HG03354 (cell line): Measurements from ENCODE around the gene HPS5.
A peak's percentile ranks its signal among the peaks of the same experiment; 100 is the strongest.

Experiments
- ATAC-seq: cut with Tn5 transposase; IDR thresholded peaks from one replicate; pipeline ENCODE4 v1.9.1; 2021; ENCODE audit warnings: mild to moderate bottlenecking; ENCODE audit not compliant: unreplicated experiment, poor library complexity, severe bottlenecking

HPS5 gene

DNA sequence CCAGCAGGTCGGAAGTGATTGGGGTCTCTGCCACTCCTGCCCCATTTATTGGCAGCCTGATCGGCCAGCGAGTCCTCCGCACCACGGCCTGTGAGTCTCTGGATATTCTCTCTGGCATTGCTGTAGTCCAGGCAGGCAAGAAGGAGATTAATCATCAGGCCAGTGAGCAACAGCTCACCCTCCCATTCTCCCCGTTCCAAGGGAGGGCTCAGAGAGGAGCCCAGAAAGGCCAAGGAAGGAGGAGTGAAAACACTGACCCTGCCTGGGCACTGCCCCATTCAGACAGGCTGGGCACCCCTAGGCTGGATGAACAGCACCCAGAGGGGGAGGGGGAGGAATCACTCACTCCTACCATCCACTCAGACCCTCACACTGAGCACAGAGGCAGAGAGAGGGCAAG is 76.5 kb downstream of the HPS5 start:
- no peak for ATAC-seq

DNA sequence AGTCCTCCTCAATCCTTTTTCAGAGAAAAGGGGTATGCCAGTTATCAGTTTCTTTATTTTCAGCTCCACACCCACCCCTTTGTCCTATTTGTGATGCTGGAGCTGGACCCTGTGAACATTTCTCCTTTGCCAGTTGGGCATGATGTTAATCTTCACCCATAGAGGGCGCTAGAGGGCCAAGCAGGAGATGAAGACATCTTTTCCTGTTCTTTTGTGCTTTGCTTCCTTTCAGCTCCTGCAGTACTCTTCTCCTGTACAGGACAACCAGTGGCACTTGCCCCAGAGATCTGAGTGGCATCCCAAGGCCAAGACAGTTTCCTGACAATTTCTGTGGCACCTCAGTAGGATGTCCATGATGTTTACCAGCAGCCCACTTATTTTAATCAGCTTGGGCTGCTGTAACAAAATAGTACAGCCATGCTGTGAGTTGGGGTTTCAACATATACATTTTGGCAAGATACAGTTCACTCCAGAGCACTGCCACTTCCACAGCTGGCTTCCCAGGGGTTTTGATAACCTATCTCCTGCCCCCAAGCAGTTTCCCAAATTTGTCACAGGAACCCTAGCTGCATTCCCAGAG is 78.1 kb downstream of the HPS5 start:
- ATAC-seq = no peak

DNA sequence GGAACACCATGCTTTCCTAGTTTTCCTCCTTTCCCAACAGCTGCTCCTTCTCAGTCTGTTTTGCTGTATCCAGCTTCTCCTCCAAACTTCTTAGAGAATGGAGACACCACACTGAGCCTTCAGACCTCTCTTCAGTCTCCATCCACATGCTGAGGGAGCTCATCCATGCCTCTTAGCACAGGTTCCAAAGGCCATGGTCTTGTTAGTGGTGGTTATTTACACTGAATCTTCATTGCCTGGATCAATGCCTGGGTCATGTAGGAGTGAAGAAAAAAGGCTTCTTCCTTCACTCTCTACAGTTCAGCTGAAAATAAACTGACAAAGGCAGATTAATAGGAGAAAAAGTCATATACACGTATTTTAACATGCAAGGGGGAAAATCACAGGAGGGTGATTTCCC is 82.3 kb downstream of the HPS5 start:
- ATAC-seq = no peak

DNA sequence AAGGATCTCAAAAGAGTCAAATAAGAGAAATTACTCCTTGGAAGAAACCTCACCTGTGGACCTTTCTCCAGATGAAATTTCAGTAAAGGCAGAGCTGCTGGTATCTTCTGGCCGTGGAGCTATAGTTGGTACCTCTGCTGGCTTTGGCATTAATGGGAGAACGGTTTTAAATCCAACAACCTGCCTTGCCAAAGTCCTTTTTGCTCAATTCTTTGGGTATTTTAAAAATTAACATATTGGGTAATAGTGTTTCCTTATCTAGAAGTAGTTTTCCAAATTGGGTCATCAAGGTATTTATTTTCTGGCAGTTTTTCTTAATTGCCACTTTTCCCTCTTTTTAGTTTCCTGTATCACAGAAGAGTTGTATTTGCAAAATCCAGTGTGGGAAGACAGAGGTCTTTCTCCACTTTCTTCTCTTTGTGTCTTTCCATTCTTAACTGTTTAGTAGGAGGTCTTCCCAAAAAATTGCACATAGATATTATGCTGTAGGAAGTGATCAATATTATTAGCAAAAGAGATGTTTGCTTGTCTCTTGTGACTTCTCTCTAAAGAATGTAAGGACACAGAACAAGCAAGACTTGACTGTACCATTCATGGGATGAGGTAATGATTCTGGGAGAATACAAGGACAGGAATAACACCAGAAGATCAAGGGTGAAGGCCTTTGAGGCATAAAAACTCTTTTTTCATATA is 85.1 kb downstream of the HPS5 start, which contains the start of gene SAA4:
TSS of gene SAA4 (minus strand) at position 139 of the 693 bp plus-strand sequence. CDS start 876 bp downstream, outside the sequence.
- no peak for ATAC-seq

DNA sequence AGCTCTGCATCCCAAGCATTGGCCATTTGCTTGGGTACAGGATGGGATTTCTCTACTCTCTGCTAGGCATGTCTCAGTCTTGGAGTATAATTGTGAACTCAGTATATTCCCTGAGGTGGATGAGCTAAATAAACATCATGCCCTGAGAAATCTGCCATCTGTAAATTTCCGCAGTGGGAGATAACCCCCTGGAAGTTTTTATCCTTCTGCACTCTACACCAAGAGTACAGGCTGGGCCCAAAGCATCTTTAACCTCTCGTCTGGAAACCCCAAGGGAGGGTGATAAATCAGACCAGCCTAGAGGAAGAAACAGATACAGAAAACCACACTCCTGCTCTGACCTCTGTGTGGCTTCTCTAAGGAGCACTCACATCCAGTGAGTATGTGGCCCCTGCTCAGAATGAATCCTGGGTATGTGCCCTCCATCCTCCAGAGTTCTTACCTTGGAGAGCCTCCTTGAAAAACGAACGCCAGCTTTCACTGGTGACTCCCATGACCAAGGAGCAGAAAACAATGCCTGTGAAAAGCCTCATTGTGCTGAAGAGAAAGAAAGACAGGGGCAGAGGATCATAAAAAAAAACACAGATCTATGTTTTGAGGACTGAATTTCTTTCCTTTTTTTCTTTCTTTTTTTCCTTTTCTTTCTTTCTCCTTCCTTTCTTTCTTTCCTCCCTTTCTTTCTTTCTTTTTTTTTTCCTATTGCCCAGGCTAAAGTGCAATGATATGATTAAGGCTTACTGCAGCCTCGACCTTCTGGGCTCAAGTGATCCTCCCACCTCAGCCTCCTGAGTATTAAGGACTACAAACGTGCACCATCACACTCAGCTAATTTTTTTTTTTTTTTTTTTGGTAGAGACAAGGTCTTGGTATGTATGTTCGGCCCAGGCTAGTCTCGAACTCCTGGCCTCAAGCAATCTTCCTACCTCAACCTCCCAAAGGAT is 86.3 kb downstream of the HPS5 start:
- no peak for ATAC-seq

DNA sequence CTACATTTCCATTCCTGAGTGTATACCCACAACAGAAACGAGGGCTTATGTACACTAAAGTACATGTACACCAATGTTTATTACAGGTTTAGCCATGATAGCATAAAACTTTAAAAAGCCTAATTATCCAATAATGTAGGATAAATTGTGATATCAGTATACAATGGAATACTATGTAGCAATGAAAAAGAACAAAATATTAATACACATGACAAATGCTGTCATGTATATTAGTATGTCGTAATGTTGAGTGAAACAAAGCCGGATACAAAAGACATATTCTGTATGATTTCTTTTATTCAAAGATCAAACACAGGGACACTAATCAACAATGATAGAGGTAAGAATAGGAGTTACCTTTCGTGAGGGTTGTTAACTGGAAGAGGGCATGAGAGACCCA is 88.0 kb downstream of the HPS5 start:
- ATAC-seq = no peak

DNA sequence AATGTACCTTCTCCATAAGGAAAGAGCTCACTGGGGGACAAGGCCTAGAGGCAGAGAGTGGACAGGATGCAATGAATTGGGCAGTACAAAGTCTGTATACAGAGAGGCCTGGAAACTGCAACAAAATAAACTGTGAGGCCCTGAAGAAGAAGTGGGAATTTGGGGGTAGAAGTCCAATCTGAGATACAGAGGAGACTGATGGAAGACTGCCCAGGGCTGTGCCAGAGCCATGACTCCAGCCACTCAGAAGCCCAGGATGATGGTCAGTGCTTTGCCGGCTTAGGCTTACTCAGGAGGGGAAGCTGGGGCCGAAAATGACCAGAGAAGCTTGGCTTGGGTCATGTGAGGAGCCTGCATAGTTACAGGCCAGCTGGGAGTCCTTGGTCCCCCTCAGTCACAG is 91.1 kb downstream of the HPS5 start:
- ATAC-seq = no peak

DNA sequence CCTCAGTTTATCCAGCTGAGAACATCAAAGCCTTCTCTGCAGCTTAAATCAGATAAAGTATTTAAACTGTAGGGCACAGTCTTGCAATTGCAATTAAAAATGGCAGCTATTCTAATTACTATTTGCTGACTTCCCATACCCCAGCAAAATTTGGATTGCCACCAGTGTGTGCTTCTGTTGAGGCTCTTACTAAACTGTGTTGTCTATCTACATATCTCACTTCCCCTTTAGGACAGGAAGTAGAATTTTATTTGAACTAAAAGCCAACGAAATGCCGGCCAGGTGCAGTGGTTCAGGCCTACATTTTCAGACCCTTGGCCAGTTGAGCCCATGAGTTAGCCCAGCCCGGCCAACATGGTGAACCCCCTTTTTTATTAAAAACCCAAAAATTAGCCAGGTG is 92.4 kb downstream of the HPS5 start:
- peak; percentile 98 for ATAC-seq
